CD4-positive, alpha-beta T cell treated with Interleukin-21 for 1 hour (primary cell): ENCODE results near the gene RNASEH2C.

ENCODE experiments used
- DNase-seq: peaks from one replicate; pipeline ENCODE4 v3.0.0-alpha.2; 2020

Gene RNASEH2C

GRCh38 chr11:65680192-65680743 is 40.3 kb downstream of the RNASEH2C start:
- no peak for DNase-seq

GRCh38 chr11:65672982-65673381 is 47.6 kb downstream of the RNASEH2C start:
- no peak for DNase-seq

- DNase-seq, result no peak
These were observed 48.3 kb downstream of the RNASEH2C start for GRCh38 chr11:65672180-65672860.
